T-helper 1 cell treated with Interleukin-12 subunit alpha and Interleukin-12 subunit beta and Interleukin-4 antibody, amounts not matched to agents 30 μg/mL and 1 μg/mL, for 36 hours (primary cell): ENCODE data around the gene LRRC4C.

ENCODE experiments used
- H3K27ac Mint-ChIP-seq: one replicate; pipeline ENCODE4 v1.8.0; 2021; ENCODE audit warnings: mild to moderate bottlenecking, mixed read lengths
- H3K27me3 Mint-ChIP-seq: one replicate; pipeline ENCODE4 v1.8.0; 2021; ENCODE audit warnings: low read depth, mixed read lengths
- H3K36me3 Mint-ChIP-seq: one replicate; pipeline ENCODE4 v1.8.0; 2021; ENCODE audit warnings: low read depth, mixed read lengths
- H3K4me1 Mint-ChIP-seq: one replicate; pipeline ENCODE4 v1.8.0; 2021; ENCODE audit warnings: low read depth, mixed read lengths
- H3K4me3 Mint-ChIP-seq: one replicate; pipeline ENCODE4 v1.8.0; 2021; ENCODE audit warnings: mild to moderate bottlenecking, moderate library complexity, mixed read lengths
- H3K9me3 Mint-ChIP-seq: one replicate; pipeline ENCODE4 v1.8.0; 2021; ENCODE audit warnings: mixed read lengths

LRRC4C gene

DNA sequence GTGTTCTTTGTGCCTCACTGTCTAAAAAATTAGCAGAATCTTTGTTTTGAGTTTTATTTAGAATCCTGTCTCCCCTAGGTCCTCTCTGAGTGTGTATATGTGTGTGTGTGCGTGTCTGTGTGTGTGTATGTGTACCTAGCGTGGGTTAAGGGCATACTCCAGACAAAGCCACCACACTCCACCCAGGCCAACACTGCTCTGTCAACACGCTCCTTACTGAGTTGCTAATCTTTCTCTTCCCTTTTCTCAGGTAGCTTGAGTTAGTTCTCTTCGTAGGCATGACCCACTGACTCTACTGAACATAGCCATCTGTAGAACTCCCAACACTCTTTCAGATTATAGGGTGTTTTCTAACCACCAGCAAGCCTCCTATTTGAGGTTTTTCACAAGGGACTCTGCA, 131.1 kb downstream of the LRRC4C start:
- Mint-ChIP-seq H3K27ac (no peak overlapping the region), H3K36me3 (no peaks in the 10 kb centered on the region), H3K27me3 (no peaks in the 10 kb centered on the region), H3K4me1 (no peaks in the 10 kb centered on the region), H3K4me3 (no peak overlapping the region), H3K9me3 (peaks cover 22% of the 10 kb centered on the region)

DNA sequence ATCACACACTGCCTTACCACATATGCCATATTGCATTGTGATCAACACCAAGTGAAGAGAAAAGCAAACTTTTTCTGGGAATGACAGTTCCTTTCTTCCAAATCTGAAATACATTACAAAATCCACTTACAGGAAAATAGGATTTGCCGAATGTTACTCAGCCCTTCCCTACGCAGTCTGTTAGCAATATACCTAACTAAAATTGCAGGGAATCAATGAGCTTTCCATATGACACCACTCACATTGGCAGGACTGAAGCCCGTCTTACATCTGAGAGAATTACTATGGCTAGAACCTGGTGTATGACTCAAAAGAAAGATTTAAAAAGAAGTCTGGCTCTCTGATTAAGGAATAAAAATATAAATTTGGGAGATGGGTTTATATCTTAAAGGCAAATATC, 136.0 kb downstream of the LRRC4C start:
- H3K36me3 Mint-ChIP-seq, result no peaks in the 10 kb centered on the region
- no peak overlapping the region for H3K27ac Mint-ChIP-seq
- H3K9me3 Mint-ChIP-seq, result peaks cover 22% of the 10 kb centered on the region
- H3K27me3 Mint-ChIP-seq, result no peaks in the 10 kb centered on the region
- H3K4me3 Mint-ChIP-seq, result no peak overlapping the region
- no peaks in the 10 kb centered on the region for H3K4me1 Mint-ChIP-seq

DNA sequence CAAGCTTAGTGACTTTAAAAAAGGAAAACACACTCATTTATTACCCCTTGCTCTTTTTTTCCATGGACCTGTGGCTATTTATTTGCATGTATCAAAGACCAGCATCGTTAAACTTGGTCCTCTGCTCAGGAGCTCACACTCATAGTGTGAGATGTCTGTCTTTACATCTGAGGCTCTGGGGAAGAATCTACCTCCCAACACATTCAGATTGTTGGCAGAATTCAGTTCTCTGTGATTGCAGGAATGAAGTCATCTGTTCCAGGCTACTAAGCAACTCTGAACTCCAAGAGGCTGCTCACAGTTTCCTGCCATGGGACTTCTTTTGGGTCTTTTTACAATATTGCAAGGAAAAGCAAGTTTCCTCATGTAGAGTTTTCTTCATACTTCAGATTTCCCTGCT, 138.8 kb downstream of the LRRC4C start:
- Mint-ChIP-seq H3K27ac (no peak overlapping the region), H3K4me3 (no peak overlapping the region), H3K4me1 (no peaks in the 10 kb centered on the region), H3K36me3 (no peaks in the 10 kb centered on the region), H3K9me3 (peaks cover 17% of the 10 kb centered on the region), H3K27me3 (no peaks in the 10 kb centered on the region)

GRCh38 chr11:41320238-41320637, 139.2 kb downstream of the LRRC4C start:
- no peak overlapping the region for H3K4me3 Mint-ChIP-seq
- H3K27ac Mint-ChIP-seq, result no peak overlapping the region
- H3K9me3 Mint-ChIP-seq, result peaks cover 14% of the 10 kb centered on the region

DNA sequence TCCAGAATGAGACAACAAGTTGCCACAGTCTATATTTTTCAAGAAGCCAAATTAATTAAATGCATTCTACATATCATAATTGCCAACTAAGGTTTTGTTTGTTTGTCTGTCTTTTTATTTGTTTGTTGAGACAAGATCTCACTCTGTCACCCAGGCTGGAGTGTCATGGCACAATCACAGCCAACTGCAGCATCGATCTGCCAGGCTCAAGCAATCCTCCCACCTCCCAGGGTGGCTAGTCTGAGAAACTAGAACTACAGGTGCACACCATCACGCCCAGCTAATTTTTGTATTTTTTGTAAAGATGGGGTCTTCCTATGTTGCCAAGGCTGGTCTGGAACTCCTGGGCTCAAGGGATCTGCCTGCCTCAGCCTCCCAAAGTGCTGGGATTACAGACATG, 140.0 kb downstream of the LRRC4C start:
- H3K36me3 Mint-ChIP-seq, result no peaks in the 10 kb centered on the region
- no peaks in the 10 kb centered on the region for H3K4me1 Mint-ChIP-seq
- H3K9me3 Mint-ChIP-seq, result peaks cover 14% of the 10 kb centered on the region
- H3K4me3 Mint-ChIP-seq, result no peak overlapping the region
- H3K27ac Mint-ChIP-seq, result no peak overlapping the region
- H3K27me3 Mint-ChIP-seq, result no peaks in the 10 kb centered on the region

More at GRCh38 chr11:41320238-41320637, 139.2 kb downstream of the LRRC4C start:
- H3K27me3 Mint-ChIP-seq, result no peaks in the 10 kb centered on the region
- no peaks in the 10 kb centered on the region for H3K36me3 Mint-ChIP-seq
- no peaks in the 10 kb centered on the region for H3K4me1 Mint-ChIP-seq

DNA sequence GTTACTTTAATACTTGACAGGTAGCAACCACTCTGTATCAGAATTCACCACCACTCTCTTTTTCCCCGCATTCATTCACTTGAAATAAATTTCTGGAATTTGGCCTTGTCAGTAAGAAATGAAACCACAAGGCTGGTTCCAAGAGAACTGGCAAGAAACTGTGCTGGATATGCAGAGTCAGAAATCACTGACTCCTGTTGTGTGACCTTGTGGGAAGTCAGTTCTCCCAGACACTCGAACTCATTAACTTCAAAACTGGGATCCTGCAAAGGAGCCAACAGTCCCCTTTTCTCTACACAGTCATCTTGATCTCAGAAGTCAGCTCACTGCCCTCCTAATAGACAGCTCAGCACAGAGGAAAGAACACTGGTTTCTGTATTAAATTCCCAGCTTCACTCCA, 142.7 kb downstream of the LRRC4C start:
- Mint-ChIP-seq H3K4me1 (no peaks in the 10 kb centered on the region), H3K27me3 (no peaks in the 10 kb centered on the region), H3K9me3 (peaks cover 19% of the 10 kb centered on the region)

GRCh38 chr11:41313226-41313625, 146.2 kb downstream of the LRRC4C start:
- H3K36me3 Mint-ChIP-seq, result no peaks in the 10 kb centered on the region
- H3K4me1 Mint-ChIP-seq, result no peaks in the 10 kb centered on the region
- H3K27me3 Mint-ChIP-seq, result no peaks in the 10 kb centered on the region
- no peak overlapping the region for H3K27ac Mint-ChIP-seq
- H3K9me3 Mint-ChIP-seq, result peaks cover 5% of the 10 kb centered on the region
- no peak overlapping the region for H3K4me3 Mint-ChIP-seq

More for the DNA sequence above, 142.7 kb downstream of the LRRC4C start:
- Mint-ChIP-seq H3K4me3 (no peak overlapping the region), H3K27ac (no peak overlapping the region), H3K36me3 (no peaks in the 10 kb centered on the region)

DNA sequence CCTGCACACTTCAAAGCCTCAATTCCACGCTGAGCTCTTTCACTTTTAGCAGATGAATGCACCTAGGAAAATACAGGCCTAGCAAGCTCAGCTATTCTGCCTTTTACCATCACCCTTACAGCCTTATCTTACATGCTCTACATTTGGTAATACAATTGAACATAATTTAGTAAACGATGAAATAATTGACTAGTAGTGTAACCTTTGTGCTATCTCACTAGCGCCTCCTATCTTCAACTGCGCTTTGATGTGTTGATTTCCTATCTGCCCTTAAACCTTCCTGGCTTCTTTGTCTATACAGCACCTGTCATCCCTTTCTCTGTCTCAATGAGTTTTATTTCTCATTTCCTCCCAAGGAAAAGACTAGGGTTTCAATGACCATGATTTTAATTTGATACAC, 149.7 kb downstream of the LRRC4C start:
- no peak overlapping the region for H3K4me3 Mint-ChIP-seq
- H3K36me3 Mint-ChIP-seq, result no peaks in the 10 kb centered on the region
- H3K9me3 Mint-ChIP-seq, result peaks cover 23% of the 10 kb centered on the region
- no peak overlapping the region for H3K27ac Mint-ChIP-seq
- no peaks in the 10 kb centered on the region for H3K4me1 Mint-ChIP-seq
- no peaks in the 10 kb centered on the region for H3K27me3 Mint-ChIP-seq

GRCh38 chr11:41309111-41309522, 150.3 kb downstream of the LRRC4C start:
- Mint-ChIP-seq H3K4me1 (no peaks in the 10 kb centered on the region), H3K36me3 (no peaks in the 10 kb centered on the region), H3K4me3 (no peak overlapping the region), H3K27ac (no peak overlapping the region), H3K27me3 (no peaks in the 10 kb centered on the region), H3K9me3 (peaks cover 23% of the 10 kb centered on the region)

- H3K4me1 Mint-ChIP-seq, result no peaks in the 10 kb centered on the region
- H3K27me3 Mint-ChIP-seq, result no peaks in the 10 kb centered on the region
- peaks cover 21% of the 10 kb centered on the region for H3K9me3 Mint-ChIP-seq
- H3K36me3 Mint-ChIP-seq, result no peaks in the 10 kb centered on the region
- no peak overlapping the region for H3K4me3 Mint-ChIP-seq
- H3K27ac Mint-ChIP-seq, result no peak overlapping the region
Measured at GRCh38 chr11:41308286-41308685, 151.2 kb downstream of the LRRC4C start.

- Mint-ChIP-seq H3K27ac (no peak overlapping the region), H3K4me1 (no peaks in the 10 kb centered on the region), H3K27me3 (no peaks in the 10 kb centered on the region), H3K9me3 (peaks cover 18% of the 10 kb centered on the region), H3K36me3 (no peaks in the 10 kb centered on the region), H3K4me3 (no peak overlapping the region)
Measured at GRCh38 chr11:41307296-41308080, 152.0 kb downstream of the LRRC4C start.

DNA sequence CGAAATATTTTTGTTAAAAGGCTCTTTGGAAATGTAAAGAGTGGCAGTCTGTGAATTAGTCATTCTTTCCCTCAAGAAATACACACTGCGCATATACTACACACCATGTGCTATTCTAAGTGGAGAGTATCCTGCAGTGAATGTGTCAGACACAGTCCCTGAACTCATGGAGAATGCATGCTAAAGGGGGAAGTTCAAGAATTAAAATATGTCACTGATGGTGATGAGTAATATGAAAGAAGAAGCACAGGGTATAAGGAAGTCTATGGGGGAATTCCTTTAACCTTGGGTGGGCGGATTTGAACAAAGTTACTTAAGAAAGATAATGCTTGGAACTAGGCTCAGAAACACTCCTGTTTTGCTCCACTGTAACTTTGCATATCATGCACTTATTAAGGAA, 153.0 kb downstream of the LRRC4C start:
- Mint-ChIP-seq H3K27ac (no peak overlapping the region), H3K36me3 (no peaks in the 10 kb centered on the region), H3K9me3 (peaks cover 18% of the 10 kb centered on the region), H3K27me3 (no peaks in the 10 kb centered on the region), H3K4me1 (no peaks in the 10 kb centered on the region), H3K4me3 (no peak overlapping the region)

GRCh38 chr11:41301023-41301422, 158.4 kb downstream of the LRRC4C start:
- no peaks in the 10 kb centered on the region for H3K36me3 Mint-ChIP-seq
- no peak overlapping the region for H3K27ac Mint-ChIP-seq
- H3K4me3 Mint-ChIP-seq, result no peak overlapping the region
- no peaks in the 10 kb centered on the region for H3K4me1 Mint-ChIP-seq
- H3K27me3 Mint-ChIP-seq, result no peaks in the 10 kb centered on the region
- H3K9me3 Mint-ChIP-seq, result peaks cover 8% of the 10 kb centered on the region

GRCh38 chr11:41289408-41289807, 170.0 kb downstream of the LRRC4C start:
- H3K4me1 Mint-ChIP-seq, result no peaks in the 10 kb centered on the region
- no peak overlapping the region for H3K27ac Mint-ChIP-seq
- no peaks in the 10 kb centered on the region for H3K36me3 Mint-ChIP-seq
- no peaks in the 10 kb centered on the region for H3K27me3 Mint-ChIP-seq
- no peak overlapping the region for H3K4me3 Mint-ChIP-seq
- H3K9me3 Mint-ChIP-seq, result peaks cover 3% of the 10 kb centered on the region

DNA sequence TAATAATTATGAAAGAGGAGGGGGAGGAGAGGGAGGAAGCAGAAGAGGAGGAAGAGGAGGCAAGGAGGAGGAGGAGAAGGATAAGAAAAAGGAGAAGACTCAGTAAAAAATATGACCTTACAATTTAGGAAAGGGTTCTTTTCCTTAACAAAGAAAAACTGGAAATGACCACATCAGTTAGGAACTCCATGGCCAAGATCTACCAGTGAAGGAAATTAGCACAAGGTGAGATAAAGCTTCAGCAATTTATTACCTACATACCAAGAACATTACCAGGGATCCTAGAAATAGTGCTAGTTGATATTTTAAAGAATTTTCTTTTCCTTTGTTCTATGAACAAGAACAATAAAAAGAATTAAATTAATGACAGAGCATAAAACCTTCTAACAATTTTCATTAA, 172.7 kb downstream of the LRRC4C start:
- Mint-ChIP-seq H3K27me3 (no peaks in the 10 kb centered on the region), H3K4me1 (no peaks in the 10 kb centered on the region), H3K36me3 (no peaks in the 10 kb centered on the region), H3K27ac (no peak overlapping the region), H3K9me3 (peaks cover 6% of the 10 kb centered on the region), H3K4me3 (no peak overlapping the region)
